ENCODE measurements around the gene PKLR. TPM values are rescaled to one million over a fixed set of nuclear protein-coding genes. Genes with fewer than 3 reads are reported as not detected.

PKLR gene
- total RNA-seq, 2 donors from 2014 or later: not detected

DNA sequence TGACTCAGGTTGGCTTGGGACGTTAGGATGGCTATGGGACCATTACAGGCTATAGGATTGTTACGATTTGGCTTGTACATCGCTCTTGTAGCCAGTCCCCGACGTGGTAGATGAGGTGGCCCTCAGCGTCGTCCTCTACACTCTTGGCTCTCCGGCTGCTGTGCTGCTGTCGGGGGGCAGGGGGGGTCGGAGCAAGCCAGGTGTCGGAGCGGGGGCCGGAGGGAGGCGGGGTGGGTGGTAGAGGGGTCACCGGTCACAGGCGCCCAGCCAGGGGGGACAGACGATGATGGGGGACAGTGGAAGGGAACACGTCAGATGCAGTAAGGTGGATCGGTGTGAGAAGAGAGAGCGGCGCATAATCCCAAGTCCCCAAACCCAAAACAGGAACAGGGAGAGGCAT, 32.6 kb downstream of the PKLR start:
- peak; percentile 72 for DNase-seq (ENCODE audit: low spot score)
- intact Hi-C loops (cut with DNase I): no loop called here

GRCh38 chr1:155267373-155267772, 33.9 kb downstream of the PKLR start:
- no peak for DNase-seq (ENCODE audit: low spot score)
- intact Hi-C loops (cut with DNase I): no loop called here

- intact Hi-C loops (cut with DNase I): no loop called here
- no peak for DNase-seq (ENCODE audit: low spot score)
Observed at GRCh38 chr1:155266553-155266952, 34.7 kb downstream of the PKLR start.

DNA sequence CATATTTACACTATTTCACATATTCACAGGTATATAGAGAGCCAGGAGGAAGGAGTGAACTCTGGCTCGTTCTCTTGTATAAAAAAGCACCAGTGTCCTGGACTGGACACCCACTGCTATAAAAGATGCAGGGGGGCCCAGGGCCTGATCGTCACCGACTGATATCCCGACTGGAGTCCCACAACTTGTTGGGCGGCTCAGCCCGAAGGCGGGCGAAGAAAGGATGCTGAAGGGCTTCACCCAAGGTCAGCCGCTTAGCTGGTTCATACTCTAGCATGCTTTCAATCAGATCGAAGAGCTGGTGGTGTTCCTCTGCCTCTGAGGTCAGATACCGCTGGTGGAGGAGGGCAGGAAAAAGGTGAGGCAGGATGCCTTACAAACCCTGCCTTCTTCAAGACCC, 38.2 kb downstream of the PKLR start:
- intact Hi-C loops (cut with DNase I): no loop called here
- no peak for DNase-seq (ENCODE audit: low spot score)

- peak; percentile 98 for DNase-seq (ENCODE audit: low spot score)
- intact Hi-C loops (cut with DNase I): no loop called here
Observed at GRCh38 chr1:155261852-155262673, 39.2 kb downstream of the PKLR start, which contains the start of gene SCAMP3. SCAMP3 (minus strand) TSS chr1:155262360; CDS start chr1:155262151, 209 bp downstream.

GRCh38 chr1:155261493-155261851, 39.8 kb downstream of the PKLR start:
- intact Hi-C loops (cut with DNase I): no loop called here
- DNase-seq (ENCODE audit: low spot score): no peak

GRCh38 chr1:155260276-155260675, 41.0 kb downstream of the PKLR start:
- intact Hi-C loops (cut with DNase I): no loop called here
- DNase-seq (ENCODE audit: low spot score): no peak

- intact Hi-C loops (cut with DNase I): loop anchor here in 1 of 2 donors (2.0 kb wide), 1 partner anchor 19 kb away; no protein-coding TSS in a partner anchor
- no peak for DNase-seq (ENCODE audit: low spot score)
Observed at GRCh38 chr1:155256058-155256852, 45.0 kb downstream of the PKLR start.

GRCh38 chr1:155255243-155256007, 45.8 kb downstream of the PKLR start, which contains the start of gene ENTREP3:
ENTREP3 (minus strand) TSS chr1:155255483; CDS start chr1:155254877, 606 bp downstream.
- peak; percentile 96 for DNase-seq (ENCODE audit: low spot score)
- intact Hi-C loops (cut with DNase I): loop anchor here in 1 of 2 donors (2.0 kb wide), 1 partner anchor 19 kb away; no protein-coding TSS in a partner anchor

DNA sequence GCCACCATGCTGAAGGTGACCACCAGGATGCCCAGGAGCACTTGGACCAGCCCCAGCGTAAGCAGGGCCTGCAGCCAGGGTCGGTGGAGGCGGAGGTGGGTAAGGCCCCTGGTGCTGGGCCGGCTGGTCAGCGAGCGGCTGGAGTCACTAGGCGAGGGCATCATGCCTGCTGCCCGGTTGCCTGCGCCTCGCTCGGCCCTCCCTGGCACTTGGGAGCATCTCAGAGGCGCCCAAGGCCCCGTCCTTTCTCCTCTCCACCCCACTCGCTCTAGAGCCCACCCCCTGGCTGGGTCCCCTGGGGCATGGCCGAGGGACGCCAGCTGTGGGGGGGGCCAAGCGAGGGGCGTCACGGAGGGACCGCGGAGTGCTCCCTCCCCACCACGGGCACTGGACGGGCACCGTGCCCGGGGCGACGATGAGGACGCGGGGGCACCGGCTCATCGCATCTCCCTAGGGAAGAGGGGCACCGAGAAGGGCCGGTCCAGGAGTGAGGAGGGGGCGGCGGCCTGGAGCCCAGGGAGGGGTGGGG, 46.5 kb downstream of the PKLR start:
- DNase-seq (ENCODE audit: low spot score): peak; percentile 84
- intact Hi-C loops (cut with DNase I): loop anchor here in 1 of 2 donors (5.0 kb wide), 1 partner anchor 68 kb away; the partner anchor contains the start of gene RUSC1

DNA sequence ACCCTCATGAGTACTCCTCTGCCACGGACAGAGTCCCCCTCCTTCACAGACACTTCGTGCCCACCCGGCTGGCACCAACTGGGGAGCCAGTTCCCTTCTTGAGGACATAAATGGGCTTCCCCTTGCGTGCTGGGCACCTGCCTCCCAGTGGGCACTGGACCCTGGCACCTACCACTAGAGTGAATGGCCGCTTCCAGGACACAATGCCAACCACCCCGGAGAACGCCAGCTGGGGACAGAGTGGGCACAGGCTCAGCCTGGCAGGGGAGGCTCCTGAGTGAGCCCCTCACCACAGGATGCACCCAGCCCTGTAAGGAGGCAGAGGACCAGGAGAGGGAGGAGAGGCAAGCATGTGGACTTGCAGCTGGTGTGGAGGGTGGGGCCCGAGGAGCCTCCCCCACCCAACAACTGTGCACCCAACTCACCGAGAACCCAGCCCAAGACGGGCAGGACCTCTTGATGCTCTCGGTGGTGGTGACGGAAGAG, 47.0 kb downstream of the PKLR start:
- DNase-seq (ENCODE audit: low spot score): peak; percentile 80
- intact Hi-C loops (cut with DNase I): loop anchor here in 1 of 2 donors (5.0 kb wide), 1 partner anchor 68 kb away; the partner anchor contains the start of gene RUSC1

DNA sequence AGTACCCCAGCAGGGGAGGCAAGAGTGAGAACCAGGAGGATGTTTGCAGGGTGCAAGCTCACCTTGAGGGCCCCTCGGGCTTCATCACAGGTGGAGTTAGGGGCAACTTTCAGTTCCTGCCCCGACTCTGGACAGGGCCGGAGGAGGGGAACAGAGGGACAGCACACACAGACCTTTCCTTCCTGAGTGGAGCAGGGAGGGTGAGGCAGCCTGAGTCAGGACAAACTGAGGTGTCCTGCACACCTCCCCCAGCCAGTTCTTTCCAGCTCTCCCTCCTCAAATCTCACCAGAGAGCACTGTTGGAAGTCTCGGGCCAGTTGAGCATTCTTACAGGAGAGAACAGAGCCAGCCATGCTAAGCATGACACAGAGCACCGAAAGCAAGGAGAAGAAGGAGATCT, 47.4 kb downstream of the PKLR start:
- intact Hi-C loops (cut with DNase I): loop anchor here (2.0 to 5.0 kb wide), 2 partner anchors 69 to 341 kb away; partner anchors contain the start of gene RUSC1 (in 1 of the 2)
- no peak for DNase-seq (ENCODE audit: low spot score)

GRCh38 chr1:155253208-155253607, 48.0 kb downstream of the PKLR start:
- intact Hi-C loops (cut with DNase I): loop anchor here (2.0 to 5.0 kb wide), 2 partner anchors 69 to 342 kb away; partner anchors contain the start of gene RUSC1 (in 1 of the 2)
- DNase-seq (ENCODE audit: low spot score): no peak

- DNase-seq (ENCODE audit: low spot score): no peak
- intact Hi-C loops (cut with DNase I): loop anchor here in 1 of 2 donors (5.0 kb wide), 1 partner anchor 71 kb away; the partner anchor contains the start of gene RUSC1
Observed at GRCh38 chr1:155251566-155251965, 49.7 kb downstream of the PKLR start.

DNA sequence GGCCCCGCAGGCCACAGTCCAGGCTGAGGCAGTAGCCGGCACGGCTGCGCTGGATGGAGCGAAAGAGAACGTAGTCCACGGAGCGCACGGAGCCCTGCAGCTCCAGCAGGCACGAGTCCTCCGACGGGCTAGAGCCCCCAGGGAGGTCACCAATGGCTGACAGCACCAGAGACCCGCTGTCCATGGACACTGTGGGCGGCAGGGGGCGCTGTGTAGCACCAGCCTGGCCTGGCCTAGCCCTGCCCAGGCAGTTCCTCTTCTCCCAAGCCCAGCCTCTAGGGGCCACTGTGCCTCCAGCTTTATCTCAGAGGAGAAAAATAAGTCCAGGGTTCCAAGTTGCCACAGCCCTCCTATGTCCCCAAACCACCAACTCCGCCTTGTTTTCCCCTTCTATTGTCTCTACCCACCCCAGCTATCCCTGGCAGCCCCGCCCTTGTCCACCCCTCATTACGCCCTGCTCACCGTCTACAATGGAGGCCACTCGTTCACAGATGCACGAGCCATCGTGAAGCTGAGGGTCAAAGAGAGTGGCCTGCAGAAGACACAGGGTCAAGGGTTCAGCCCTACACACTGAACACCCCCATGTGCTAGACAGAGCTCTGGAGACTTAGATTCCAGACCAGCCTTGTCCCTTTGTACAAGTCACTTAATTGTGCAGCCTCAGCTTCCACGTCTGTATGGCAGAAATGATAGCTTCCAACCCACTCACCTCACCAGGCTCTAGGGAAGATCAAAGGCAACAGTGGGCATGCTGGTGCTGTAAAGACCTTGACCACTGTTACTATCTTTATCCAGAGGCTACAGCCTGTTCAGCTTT, 50.4 kb downstream of the PKLR start:
- peak; percentile 98 for DNase-seq (ENCODE audit: low spot score)
- intact Hi-C loops (cut with DNase I): loop anchor here (1.0 to 5.0 kb wide), 2 partner anchors 48 to 71 kb away; partner anchors contain the start of gene RUSC1 (in 1 of the 2)

- intact Hi-C loops (cut with DNase I): loop anchor here (1.0 to 5.0 kb wide), 2 partner anchors 49 to 72 kb away; partner anchors contain the start of gene RUSC1 (in 1 of the 2)
- no peak for DNase-seq (ENCODE audit: low spot score)
Observed at GRCh38 chr1:155250246-155250632, 51.0 kb downstream of the PKLR start.

Measured in posterior vena cava (tissue), 2 donors.